ENCODE results near the gene ABCB4. TPM values are rescaled to one million over a fixed set of nuclear protein-coding genes. Genes with fewer than 3 reads are reported as not detected.
"Not testable (repeated sequence)": the region's sequence is repeated elsewhere in the genome, so short reads cannot be mapped to it uniquely, and the experiment has no call there.

Gene ABCB4
- total RNA-seq, 1 donor from 2014 or later: 0.30 TPM

DNA sequence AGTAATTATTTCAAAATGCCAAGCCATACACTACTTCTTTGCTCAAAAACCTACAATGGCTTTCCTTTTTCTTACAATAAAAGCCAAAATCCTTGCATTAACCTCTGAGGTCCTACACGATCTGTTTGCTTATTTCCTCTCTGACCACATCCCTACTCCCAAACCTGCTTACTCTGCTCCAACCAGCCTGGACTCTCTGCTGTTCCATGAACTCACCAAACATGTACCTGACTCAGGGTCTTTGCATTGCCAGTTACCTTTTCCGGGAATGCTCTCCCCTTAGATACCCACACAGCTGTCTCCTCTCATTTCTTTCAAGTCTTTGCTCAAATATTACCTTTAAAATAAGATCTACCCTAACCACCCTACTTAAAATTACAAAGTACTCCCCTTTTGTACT is 2.3 kb downstream of the ABCB4 start:
- H3K36me3 ChIP-seq: no peaks in the 10 kb centered on the region
- H3F3A ChIP-seq (ENCODE audit: low read depth): peaks cover 6% of the 10 kb centered on the region
- TF ChIP-seq EZH2 (IDR thresholded peaks at IDR 0.05): no peak
- TF ChIP-seq, protein P1, sequence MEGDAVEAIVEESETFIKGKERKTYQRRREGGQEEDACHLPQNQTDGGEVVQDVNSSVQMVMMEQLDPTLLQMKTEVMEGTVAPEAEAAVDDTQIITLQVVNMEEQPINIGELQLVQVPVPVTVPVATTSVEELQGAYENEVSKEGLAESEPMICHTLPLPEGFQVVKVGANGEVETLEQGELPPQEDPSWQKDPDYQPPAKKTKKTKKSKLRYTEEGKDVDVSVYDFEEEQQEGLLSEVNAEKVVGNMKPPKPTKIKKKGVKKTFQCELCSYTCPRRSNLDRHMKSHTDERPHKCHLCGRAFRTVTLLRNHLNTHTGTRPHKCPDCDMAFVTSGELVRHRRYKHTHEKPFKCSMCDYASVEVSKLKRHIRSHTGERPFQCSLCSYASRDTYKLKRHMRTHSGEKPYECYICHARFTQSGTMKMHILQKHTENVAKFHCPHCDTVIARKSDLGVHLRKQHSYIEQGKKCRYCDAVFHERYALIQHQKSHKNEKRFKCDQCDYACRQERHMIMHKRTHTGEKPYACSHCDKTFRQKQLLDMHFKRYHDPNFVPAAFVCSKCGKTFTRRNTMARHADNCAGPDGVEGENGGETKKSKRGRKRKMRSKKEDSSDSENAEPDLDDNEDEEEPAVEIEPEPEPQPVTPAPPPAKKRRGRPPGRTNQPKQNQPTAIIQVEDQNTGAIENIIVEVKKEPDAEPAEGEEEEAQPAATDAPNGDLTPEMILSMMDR (IDR thresholded peaks at IDR 0.05): no peak
- TF ChIP-seq EZH2phosphoT487 (IDR thresholded peaks at IDR 0.05): no peak

DNA sequence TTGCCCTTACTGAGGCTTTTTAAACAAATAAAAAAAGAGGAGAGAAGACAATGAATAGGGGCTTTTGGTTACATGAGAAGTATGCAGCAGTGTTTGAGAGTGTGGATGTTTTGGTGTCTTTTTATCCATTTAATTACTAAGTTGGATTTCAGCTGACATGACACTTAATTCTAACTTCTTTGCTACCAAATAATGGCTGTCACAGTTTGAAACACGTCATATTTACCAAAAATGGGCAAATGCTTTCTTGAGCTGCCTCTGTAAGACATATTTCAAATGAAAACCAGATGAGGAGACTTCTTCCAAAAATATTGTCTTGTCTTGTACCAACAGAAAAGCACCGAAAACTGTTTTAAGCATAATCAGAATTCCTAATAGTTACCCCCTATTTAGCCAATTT is 4.0 kb downstream of the ABCB4 start:
- Mint-ChIP-seq H3K9me3 (peaks cover 3% of the 10 kb centered on the region), H3K27me3 (ENCODE audit: insufficient read depth, low read depth) (peaks cover 3% of the 10 kb centered on the region), H3K4me3 (no peak overlapping the region), H3K36me3 (no peaks in the 10 kb centered on the region), H3K4me1 (peaks cover 17% of the 10 kb centered on the region), H3K27ac (no peak overlapping the region)
- H3K36me3 ChIP-seq: no peaks in the 10 kb centered on the region
- DNase-seq (ENCODE audit: low spot score): no peak
- no peaks in the 10 kb centered on the region for H3K79me2 ChIP-seq (ENCODE audit: low read depth)
- H2AFZ ChIP-seq (replicated peaks): no peak overlapping the region
- TF ChIP-seq EZH2 (IDR thresholded peaks at IDR 0.05): no peak
- TF ChIP-seq, protein P1 (IDR thresholded peaks at IDR 0.05): no peak
- peaks cover 6% of the 10 kb centered on the region for H3F3A ChIP-seq (ENCODE audit: low read depth)
- H3K9ac ChIP-seq: no peak overlapping the region
- peaks cover 8% of the 10 kb centered on the region for H3K4me1 ChIP-seq
- H3K4me2 ChIP-seq: no peak overlapping the region
- H3K27ac ChIP-seq: no peak overlapping the region
- H3K9me3 ChIP-seq (ENCODE audit: low read depth): no peaks in the 10 kb centered on the region
- H3K4me3 ChIP-seq: no peak overlapping the region
- peaks cover 42% of the 10 kb centered on the region for H3K27me3 ChIP-seq
- H4K20me1 ChIP-seq (ENCODE audit: low read depth): no peaks in the 10 kb centered on the region

More for the DNA sequence above, 2.3 kb downstream of the ABCB4 start:
- Mint-ChIP-seq H3K4me1 (peaks cover 17% of the 10 kb centered on the region), H3K36me3 (no peaks in the 10 kb centered on the region), H3K27me3 (ENCODE audit: insufficient read depth, low read depth) (peaks cover 3% of the 10 kb centered on the region), H3K4me3 (no peak overlapping the region), H3K9me3 (peaks cover 3% of the 10 kb centered on the region), H3K27ac (no peak overlapping the region)
- Histone ChIP-seq H3K79me2 (ENCODE audit: low read depth) (no peaks in the 10 kb centered on the region), H3K9me3 (ENCODE audit: low read depth) (no peaks in the 10 kb centered on the region), H3K4me3 (no peak overlapping the region), H2AFZ (replicated peaks) (no peak overlapping the region), H3K27me3 (peaks cover 60% of the 10 kb centered on the region), H4K20me1 (ENCODE audit: low read depth) (no peaks in the 10 kb centered on the region), H3K4me1 (peaks cover 8% of the 10 kb centered on the region), H3K9ac (no peak overlapping the region), H3K4me2 (no peak overlapping the region), H3K27ac (no peak overlapping the region)
- no peak for DNase-seq (ENCODE audit: low spot score)

DNA sequence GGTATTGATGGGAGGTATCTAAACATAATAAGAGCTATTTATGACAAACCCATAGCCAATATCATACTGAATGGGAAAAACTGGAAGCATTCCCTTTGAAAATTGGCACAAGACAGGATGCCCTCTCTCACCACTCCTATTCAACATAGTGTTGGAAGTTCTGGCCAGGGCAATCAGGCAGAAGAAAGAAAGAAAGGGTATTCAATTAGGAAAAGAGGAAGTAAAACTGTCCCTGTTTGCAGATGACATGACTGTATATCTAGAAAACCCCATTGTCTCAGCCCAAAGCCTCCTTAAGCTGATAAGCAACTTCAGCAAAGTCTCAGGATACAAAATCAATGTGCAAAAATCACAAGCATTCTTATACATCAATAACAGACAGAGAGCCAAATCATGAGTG is 6.3 kb downstream of the ABCB4 start:
- H3K36me3 ChIP-seq; H4K20me1 ChIP-seq (ENCODE audit: low read depth); H3K27ac ChIP-seq; H3K27me3 Mint-ChIP-seq (ENCODE audit: insufficient read depth, low read depth); H3K36me3 Mint-ChIP-seq; H3K4me3 ChIP-seq; DNase-seq (ENCODE audit: low spot score); H3K9me3 ChIP-seq (ENCODE audit: low read depth); H3K79me2 ChIP-seq (ENCODE audit: low read depth); H3K4me2 ChIP-seq; H3K4me3 Mint-ChIP-seq; H2AFZ ChIP-seq (replicated peaks); H3K4me1 ChIP-seq; H3K27ac Mint-ChIP-seq; H3K9ac ChIP-seq; H3K9me3 Mint-ChIP-seq; H3F3A ChIP-seq (ENCODE audit: low read depth); H3K4me1 Mint-ChIP-seq: not testable (repeated sequence)
- H3K27me3 ChIP-seq: peaks cover 20% of the 10 kb centered on the region

DNA sequence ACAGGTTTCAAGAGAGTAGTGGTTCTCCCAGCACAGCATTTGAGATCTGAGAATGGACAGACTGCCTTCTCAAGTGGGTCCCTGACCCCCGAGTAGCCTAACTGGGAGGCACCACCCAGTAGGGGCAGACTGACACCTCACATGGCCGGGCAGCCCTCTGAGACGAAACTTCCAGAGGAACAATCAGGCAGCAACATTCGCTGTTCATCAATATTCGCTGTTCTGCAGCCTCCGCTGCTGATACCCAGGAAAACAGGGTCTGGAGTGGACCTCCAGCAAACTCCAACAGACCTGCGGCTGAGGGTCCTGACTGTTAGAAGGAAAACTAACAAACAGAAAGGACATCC is 10.0 kb downstream of the ABCB4 start:
- not testable (repeated sequence) for H3K79me2 ChIP-seq (ENCODE audit: low read depth); H3K27ac Mint-ChIP-seq; H3K36me3 ChIP-seq; DNase-seq (ENCODE audit: low spot score); H3K4me1 Mint-ChIP-seq; H3K9me3 ChIP-seq (ENCODE audit: low read depth); H3K9me3 Mint-ChIP-seq; H3K4me1 ChIP-seq; H3K9ac ChIP-seq; H3K27me3 Mint-ChIP-seq (ENCODE audit: insufficient read depth, low read depth); H4K20me1 ChIP-seq (ENCODE audit: low read depth); H3K27ac ChIP-seq; H3K27me3 ChIP-seq; H3F3A ChIP-seq (ENCODE audit: low read depth); H3K36me3 Mint-ChIP-seq; H3K4me3 Mint-ChIP-seq
- H3K4me3 ChIP-seq: peak overlapping the region; percentile 28
- peak overlapping the region; percentile 65 for H3K4me2 ChIP-seq
- H2AFZ ChIP-seq (replicated peaks): peak overlapping the region; percentile 98
